Measurements from ENCODE around the gene NDEL1. TPM values are rescaled to one million over a fixed set of nuclear protein-coding genes. Genes with fewer than 3 reads are reported as not detected.

The NDEL1 gene
- total RNA-seq, 1 experiment from 2014 or later = 38.4 TPM

DNA sequence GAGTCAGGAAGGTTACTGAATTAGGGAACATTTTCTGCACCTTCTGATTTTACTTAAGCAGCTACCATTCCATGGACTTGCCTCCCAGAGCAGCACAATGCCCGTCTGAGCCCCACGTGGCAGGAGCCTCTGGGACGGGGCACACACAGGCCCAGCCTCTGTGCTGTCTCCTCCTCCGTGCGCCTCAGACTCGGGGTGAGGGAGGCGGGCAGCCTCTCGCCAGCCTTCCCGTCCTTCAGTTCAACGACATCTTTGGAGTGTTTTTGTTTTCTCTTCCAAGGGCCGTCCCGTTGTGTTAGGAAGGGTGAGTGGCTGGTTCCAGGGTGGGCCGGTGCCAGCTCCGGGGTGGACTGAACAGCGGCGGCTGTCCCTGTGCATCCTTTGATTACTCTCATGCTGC, 31.8 kb downstream of the NDEL1 start:
- H3K9me3 ChIP-seq (ENCODE audit: control insufficient read depth, low read depth, low read length) = no peaks in the 10 kb centered on the region
- H3K27ac Mint-ChIP-seq = peak overlapping the region; percentile 38 to 63 (median 52); a peak in 1 of 7 replicates
- H3T11ph ChIP-seq (ENCODE audit: low read length) = no peak overlapping the region
- H2AK5ac ChIP-seq (ENCODE audit: insufficient read length, low read length) = no peak overlapping the region
- H3K18ac ChIP-seq (ENCODE audit: insufficient read length, low read depth, low read length) = no peak overlapping the region
- H3K27me3 Mint-ChIP-seq (ENCODE audit: low read depth) = no peaks in the 10 kb centered on the region
- H3K4me1 Mint-ChIP-seq = peaks cover 5 to 8% of the 10 kb centered on the region in 2 experiments; a peak in 3 of 4 replicates
- H4K91ac ChIP-seq (ENCODE audit: insufficient read length, low read depth, low read length) = no peak overlapping the region
- no peak overlapping the region for H4K8ac ChIP-seq (replicated peaks; ENCODE audit: insufficient read length, low read depth, low read length)
- no CpG with 5 or more reads among the region's 16 CpGs for WGBS (ENCODE audit: extremely low coverage, insufficient read length, low lambda C conversion rate)
- H4K20me1 ChIP-seq (ENCODE audit: control insufficient read depth, insufficient read depth, insufficient read length) = peaks cover 3% of the 10 kb centered on the region
- H3K9ac ChIP-seq (ENCODE audit: extremely low read depth, insufficient read length, low read length) = no peak overlapping the region
- H2BK120ac ChIP-seq (ENCODE audit: low read depth, low read length, poor library complexity, severe bottlenecking) = no peak overlapping the region
- H2BK5ac ChIP-seq (ENCODE audit: insufficient read length, low read length) = no peak overlapping the region
- no peak overlapping the region for H4K5ac ChIP-seq (ENCODE audit: insufficient read length, low read depth, low read length)
- no peak overlapping the region for H2BK12ac ChIP-seq (ENCODE audit: insufficient read length, low read depth, low read length)
- H3K56ac ChIP-seq (ENCODE audit: insufficient read length, low read depth, low read length) = no peak overlapping the region
- no peaks in the 10 kb centered on the region for H3K27me3 ChIP-seq (ENCODE audit: insufficient read depth, low read length)
- no peak overlapping the region for H2BK15ac ChIP-seq (ENCODE audit: low read depth, low read length)
- no peaks in the 10 kb centered on the region for H3K79me1 ChIP-seq (ENCODE audit: insufficient read depth, low read depth, low read length, poor library complexity, severe bottlenecking)
- no peak for DNase-seq
- no peaks in the 10 kb centered on the region for H3K4me1 ChIP-seq (ENCODE audit: insufficient read depth, low read length)
- TF ChIP-seq, protein P1, sequence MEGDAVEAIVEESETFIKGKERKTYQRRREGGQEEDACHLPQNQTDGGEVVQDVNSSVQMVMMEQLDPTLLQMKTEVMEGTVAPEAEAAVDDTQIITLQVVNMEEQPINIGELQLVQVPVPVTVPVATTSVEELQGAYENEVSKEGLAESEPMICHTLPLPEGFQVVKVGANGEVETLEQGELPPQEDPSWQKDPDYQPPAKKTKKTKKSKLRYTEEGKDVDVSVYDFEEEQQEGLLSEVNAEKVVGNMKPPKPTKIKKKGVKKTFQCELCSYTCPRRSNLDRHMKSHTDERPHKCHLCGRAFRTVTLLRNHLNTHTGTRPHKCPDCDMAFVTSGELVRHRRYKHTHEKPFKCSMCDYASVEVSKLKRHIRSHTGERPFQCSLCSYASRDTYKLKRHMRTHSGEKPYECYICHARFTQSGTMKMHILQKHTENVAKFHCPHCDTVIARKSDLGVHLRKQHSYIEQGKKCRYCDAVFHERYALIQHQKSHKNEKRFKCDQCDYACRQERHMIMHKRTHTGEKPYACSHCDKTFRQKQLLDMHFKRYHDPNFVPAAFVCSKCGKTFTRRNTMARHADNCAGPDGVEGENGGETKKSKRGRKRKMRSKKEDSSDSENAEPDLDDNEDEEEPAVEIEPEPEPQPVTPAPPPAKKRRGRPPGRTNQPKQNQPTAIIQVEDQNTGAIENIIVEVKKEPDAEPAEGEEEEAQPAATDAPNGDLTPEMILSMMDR (conservative IDR thresholded peaks at IDR 0.05) = no peak
- H2BK20ac ChIP-seq (ENCODE audit: low read depth, low read length, poor library complexity, severe bottlenecking) = no peak overlapping the region
- no peak overlapping the region for H3K23ac ChIP-seq (ENCODE audit: insufficient read length, low read depth, low read length)
- no peak overlapping the region for H3K4me2 ChIP-seq (ENCODE audit: insufficient read depth, insufficient read length, low read length)
- H2AFZ ChIP-seq (ENCODE audit: low read length) = no peak overlapping the region
- no peak overlapping the region for H3K27ac ChIP-seq (ENCODE audit: insufficient read length, low read depth, low read length)
- H3K4me3 Mint-ChIP-seq = no peak overlapping the region
- H3K79me2 ChIP-seq (ENCODE audit: insufficient read depth, low read length) = no peaks in the 10 kb centered on the region
- H3K9me3 Mint-ChIP-seq = no peaks in the 10 kb centered on the region
- no peak overlapping the region for H3K4ac ChIP-seq (ENCODE audit: low read depth, low read length)
- H3K36me3 Mint-ChIP-seq (ENCODE audit: insufficient read depth in 1 of 3, low read depth in 3 of 3) = peaks cover 2 to 40% (median 20%) of the 10 kb centered on the region in 3 experiments; a peak in 6 of 7 replicates
- H3K14ac ChIP-seq (ENCODE audit: insufficient read depth, low read length) = no peak overlapping the region
- no peaks in the 10 kb centered on the region for H3K23me2 ChIP-seq (ENCODE audit: insufficient read length, low read depth, low read length, poor library complexity, severe bottlenecking)

Data from H9 (cell line).